Psoas muscle (tissue), 8 donors: Measurements from ENCODE around the gene PPM1J. TPM values are rescaled to one million over a fixed set of nuclear protein-coding genes. Genes with fewer than 3 reads are reported as not detected.

Experiments
- ATAC-seq, 4 donors: fragments of 200-7000 bp; cut with Tn5 transposase; one replicate each; pipeline ENCODE4 v1.9.1; 2020; ENCODE audit warnings: moderate library complexity in 3 of 4, mild to moderate bottlenecking in 2 of 4
- DNase-seq, 2 donors: peaks; one replicate each; pipeline ENCODE4 v3.0.0-alpha.2; 2020
- H3K27ac ChIP-seq: fragments of 200-600 bp; one replicate; pipeline ENCODE4 v1.8.0; 2022
- H3K27me3 ChIP-seq, 3 donors: fragments of 200-600 bp in 1 of 3; one replicate each; pipeline versions ENCODE4 v1.6.1 to v1.8.0; 2013 to 2022; ENCODE audit warnings: low read length in 2 of 3, mild to moderate bottlenecking in 2 of 3, moderate library complexity in 1 of 3; ENCODE audit not compliant: insufficient read depth in 3 of 3
- H3K36me3 ChIP-seq, 2 donors: fragments of 200-600 bp in 1 of 2; one replicate each; pipeline versions ENCODE4 v1.6.1 to v1.8.0; 2013 to 2022; ENCODE audit warnings: low read depth in 1 of 2, mild to moderate bottlenecking in 1 of 2, moderate library complexity in 1 of 2; ENCODE audit not compliant: insufficient read depth in 1 of 2
- H3K4me1 ChIP-seq: fragments of 200-600 bp; one replicate; pipeline ENCODE4 v1.8.0; 2022
- H3K4me3 ChIP-seq: fragments of 200-600 bp; one replicate; pipeline ENCODE4 v1.8.0; 2022; ENCODE audit warnings: mild to moderate bottlenecking
- H3K9me3 ChIP-seq: fragments of 200-600 bp; one replicate; pipeline ENCODE4 v1.8.0; 2022
- WGBS, 3 donors: extraction: QIAGEN DNeasy Blood & Tissue Kit; methylation state at CpG; one replicate each; pipeline versions ENCODE4 v1.1.6 to v1.1.7; 2013; 5-methylcytosine and 5-hydroxymethylcytosine counted together
- intact Hi-C, 2 donors: fragments of 100-400 bp; cut with DNase I; formaldehyde crosslinking; loops; one replicate each; pipeline versions ENCODE4 v1.11.0 to v1.14.2; 2022
- polyA plus RNA-seq, 3 donors: library from polyadenylated mRNA; stranded (reverse); fragments of 200-250 nt; gene quantifications; one replicate each; pipeline ENCODE4 v1.2.3, GENCODE V29; 2013
- total RNA-seq, 4 donors: library from RNA; stranded (reverse); fragmentation: NEBNext Ultra II Directional in 2 of 4; extraction: Animal tissue kit (Norgen Biotek cat#: 25700) in 2 of 4; gene quantifications; one replicate each; pipeline versions ENCODE4 v1.2.1 to v1.2.4, GENCODE V29; 2021 to 2023
- TF ChIP-seq, protein P1 (sequence below): fragments of 200-600 bp; IDR thresholded peaks from one replicate; pipeline ENCODE4 v1.8.0; 2022; ENCODE audit warnings: antibody characterized with exemption
- donor health status: healthy with polysubstance abuse.
- donor health status: DM: no; HTN: no; CAD: no; lungs with moderate emphysema.
- donor health status: Bipolar disorder and iron deficiency.
- donor health status: healthy.
- donor health status: DM: yes; HTN: yes; CAD: no.
- donor health status: DM: no; HTN: no; CAD: no.
- donor health status: DM: no; HTN: no; CAD: no.
- donor health status: DM: yes; HTN: yes; CAD: no.

Gene PPM1J
- total and polyA plus RNA-seq, 7 donors: 4.1 to 8.8 (median 6.0) TPM

DNA sequence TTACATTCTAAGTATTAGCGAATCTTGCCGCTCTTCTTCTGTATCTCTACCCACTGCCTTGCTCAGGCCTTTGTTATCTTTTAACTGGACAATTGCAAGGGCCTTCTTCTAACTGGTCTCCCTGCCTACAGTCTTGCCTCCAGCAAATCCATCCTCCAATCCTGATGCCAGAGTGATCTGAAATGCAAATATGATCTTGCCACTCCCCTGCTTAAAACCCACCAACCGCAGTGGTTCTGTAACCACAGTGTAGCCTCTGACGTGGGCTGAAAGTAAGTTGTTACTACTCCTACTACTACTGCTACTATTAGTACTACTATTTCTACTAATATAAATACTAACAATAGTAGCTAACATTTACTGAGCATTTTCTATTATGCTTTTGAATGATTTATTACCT is 28.3 kb downstream of the PPM1J start:
- Histone ChIP-seq H3K27ac (no peak overlapping the region), H3K9me3 (no peaks in the 10 kb centered on the region), H3K36me3 (peaks cover 0 to 23% of the 10 kb centered on the region in 2 donors), H3K4me3 (no peak overlapping the region), H3K27me3 (no peaks in the 10 kb centered on the region), H3K4me1 (peaks cover 5% of the 10 kb centered on the region)
- intact Hi-C loops: no loop called here
- DNase-seq (no peak), ATAC-seq (no peak)
- TF ChIP-seq, protein P1, sequence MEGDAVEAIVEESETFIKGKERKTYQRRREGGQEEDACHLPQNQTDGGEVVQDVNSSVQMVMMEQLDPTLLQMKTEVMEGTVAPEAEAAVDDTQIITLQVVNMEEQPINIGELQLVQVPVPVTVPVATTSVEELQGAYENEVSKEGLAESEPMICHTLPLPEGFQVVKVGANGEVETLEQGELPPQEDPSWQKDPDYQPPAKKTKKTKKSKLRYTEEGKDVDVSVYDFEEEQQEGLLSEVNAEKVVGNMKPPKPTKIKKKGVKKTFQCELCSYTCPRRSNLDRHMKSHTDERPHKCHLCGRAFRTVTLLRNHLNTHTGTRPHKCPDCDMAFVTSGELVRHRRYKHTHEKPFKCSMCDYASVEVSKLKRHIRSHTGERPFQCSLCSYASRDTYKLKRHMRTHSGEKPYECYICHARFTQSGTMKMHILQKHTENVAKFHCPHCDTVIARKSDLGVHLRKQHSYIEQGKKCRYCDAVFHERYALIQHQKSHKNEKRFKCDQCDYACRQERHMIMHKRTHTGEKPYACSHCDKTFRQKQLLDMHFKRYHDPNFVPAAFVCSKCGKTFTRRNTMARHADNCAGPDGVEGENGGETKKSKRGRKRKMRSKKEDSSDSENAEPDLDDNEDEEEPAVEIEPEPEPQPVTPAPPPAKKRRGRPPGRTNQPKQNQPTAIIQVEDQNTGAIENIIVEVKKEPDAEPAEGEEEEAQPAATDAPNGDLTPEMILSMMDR: no peak
- WGBS, 3 donors: 93 to 96% (median 96%) methylated on average over 4 of the region's 4 CpGs

DNA sequence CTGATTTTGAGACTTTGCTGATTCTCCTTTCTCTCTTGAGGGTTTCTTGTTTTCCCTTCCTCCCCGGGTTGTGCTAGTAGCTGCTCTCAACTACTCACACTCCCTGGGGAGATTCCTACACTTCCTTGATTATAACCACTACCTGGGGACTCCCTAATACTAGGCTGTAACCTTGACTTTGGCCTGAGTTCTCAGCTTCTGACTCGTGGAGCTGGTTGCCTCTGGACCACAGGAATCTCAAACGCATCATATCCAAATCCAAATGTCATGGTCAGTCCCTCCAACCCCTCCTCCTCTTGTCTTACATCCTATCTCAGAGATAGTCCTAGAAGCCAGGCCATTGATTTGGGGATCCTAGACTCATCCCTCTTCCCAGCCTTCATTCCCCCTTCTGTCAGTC is 28.7 kb downstream of the PPM1J start:
- ATAC-seq: no peak
- Histone ChIP-seq H3K4me1 (peaks cover 5% of the 10 kb centered on the region), H3K9me3 (no peaks in the 10 kb centered on the region), H3K36me3 (peaks cover 0 to 19% of the 10 kb centered on the region in 2 donors), H3K27me3 (no peaks in the 10 kb centered on the region), H3K27ac (no peak overlapping the region), H3K4me3 (no peak overlapping the region)
- TF ChIP-seq, protein P1: no peak
- intact Hi-C loops: no loop called here
- WGBS, 3 donors: 51 to 56% (median 56%) methylated on average over 3 of the region's 3 CpGs
- DNase-seq: no peak

DNA sequence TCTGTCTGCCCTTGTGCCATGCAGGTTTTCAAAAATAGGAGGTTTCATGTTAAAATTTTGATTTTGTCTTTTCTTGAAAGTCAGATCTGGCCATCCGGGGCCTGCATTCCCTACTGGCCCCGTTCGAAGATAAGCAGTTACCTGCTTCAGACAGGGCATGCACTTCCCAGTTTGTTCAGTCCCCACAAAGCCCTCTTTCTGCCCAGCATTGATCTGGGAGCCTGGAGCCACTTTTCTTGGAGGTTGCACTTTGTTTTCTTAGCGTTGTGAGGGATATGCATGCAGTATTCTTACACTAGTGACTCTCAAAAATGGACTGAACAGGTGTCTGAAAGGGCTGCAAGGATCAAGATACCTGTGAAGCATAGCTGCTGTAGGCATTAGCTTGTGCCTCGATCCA is 29.2 kb downstream of the PPM1J start:
- Histone ChIP-seq H3K36me3 (peaks cover 0 to 15% of the 10 kb centered on the region in 2 donors), H3K27ac (no peak overlapping the region), H3K4me3 (no peak overlapping the region), H3K27me3 (no peaks in the 10 kb centered on the region), H3K9me3 (no peaks in the 10 kb centered on the region), H3K4me1 (peaks cover 5% of the 10 kb centered on the region)
- DNase-seq (no peak), ATAC-seq (no peak)
- WGBS, 3 donors: 89 to 92% (median 90%) methylated on average over 5 of the region's 5 CpGs
- TF ChIP-seq, protein P1: no peak
- intact Hi-C loops: no loop called here

DNA sequence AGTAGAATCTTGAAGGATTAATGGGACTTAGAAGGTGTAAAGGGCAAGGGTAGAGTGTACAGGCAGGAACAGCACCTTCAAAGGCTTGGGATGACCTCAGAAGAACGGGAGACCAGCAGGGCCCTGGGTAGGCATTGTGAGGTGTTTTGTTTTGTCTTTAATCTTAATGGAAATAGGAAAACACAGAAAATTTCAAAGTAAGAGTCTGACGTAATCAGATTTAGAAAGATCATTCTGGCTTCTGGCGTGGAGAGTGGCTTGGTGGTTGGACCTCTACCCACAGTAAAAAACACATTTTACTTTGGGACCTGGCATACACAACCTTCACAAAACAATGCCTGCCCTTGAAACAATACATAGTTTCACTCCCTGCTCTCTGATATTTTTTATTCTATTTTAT is 36.5 kb downstream of the PPM1J start:
- peaks cover 6% of the 10 kb centered on the region for H3K4me1 ChIP-seq
- H3K4me3 ChIP-seq: no peak overlapping the region
- DNase-seq (no peak), ATAC-seq (no peak)
- no peaks in the 10 kb centered on the region for H3K9me3 ChIP-seq
- intact Hi-C loops: no loop called here
- H3K27me3 ChIP-seq: no peaks in the 10 kb centered on the region
- H3K27ac ChIP-seq: no peak overlapping the region
- 63 to 79% (median 75%) methylated on average over 3 of the region's 3 CpGs for WGBS, 3 donors
- TF ChIP-seq, protein P1: no peak
- no peaks in the 10 kb centered on the region for H3K36me3 ChIP-seq

DNA sequence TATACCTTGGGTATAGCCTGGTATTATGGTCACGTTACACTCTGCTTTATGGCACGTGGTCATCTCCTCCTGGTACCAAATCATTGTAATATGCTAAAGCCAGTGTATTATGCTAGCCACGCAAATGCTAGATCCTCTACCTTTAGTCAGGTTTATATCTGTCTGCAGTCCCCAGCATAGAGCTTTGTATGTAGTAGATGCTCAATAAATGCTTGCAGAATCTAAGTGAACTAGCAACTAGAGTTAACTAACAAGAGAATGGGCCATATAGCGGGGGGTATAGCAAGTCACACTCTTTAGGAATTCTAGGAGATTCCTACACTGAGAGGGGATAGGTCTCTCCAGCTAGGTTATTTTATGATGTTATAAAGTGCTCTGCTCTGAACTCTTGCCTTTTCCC is 37.6 kb downstream of the PPM1J start:
- WGBS, 3 donors: 96 to 99% (median 98%) methylated on average over 4 of the region's 4 CpGs
- ATAC-seq: no peak
- no peaks in the 10 kb centered on the region for H3K27me3 ChIP-seq
- peaks cover 7% of the 10 kb centered on the region for H3K4me1 ChIP-seq
- no peak for DNase-seq
- no peaks in the 10 kb centered on the region for H3K36me3 ChIP-seq
- TF ChIP-seq, protein P1: no peak
- H3K4me3 ChIP-seq: no peak overlapping the region
- intact Hi-C loops: no loop called here
- no peaks in the 10 kb centered on the region for H3K9me3 ChIP-seq
- no peak overlapping the region for H3K27ac ChIP-seq
